ENCODE data around the gene ZNF18. TPM values are rescaled to one million over a fixed set of nuclear protein-coding genes. Genes with fewer than 3 reads are reported as not detected.

The ZNF18 gene
- total and polyA plus RNA-seq, 2 experiments from 2014 or later, result 5.9 to 9.8 TPM

DNA sequence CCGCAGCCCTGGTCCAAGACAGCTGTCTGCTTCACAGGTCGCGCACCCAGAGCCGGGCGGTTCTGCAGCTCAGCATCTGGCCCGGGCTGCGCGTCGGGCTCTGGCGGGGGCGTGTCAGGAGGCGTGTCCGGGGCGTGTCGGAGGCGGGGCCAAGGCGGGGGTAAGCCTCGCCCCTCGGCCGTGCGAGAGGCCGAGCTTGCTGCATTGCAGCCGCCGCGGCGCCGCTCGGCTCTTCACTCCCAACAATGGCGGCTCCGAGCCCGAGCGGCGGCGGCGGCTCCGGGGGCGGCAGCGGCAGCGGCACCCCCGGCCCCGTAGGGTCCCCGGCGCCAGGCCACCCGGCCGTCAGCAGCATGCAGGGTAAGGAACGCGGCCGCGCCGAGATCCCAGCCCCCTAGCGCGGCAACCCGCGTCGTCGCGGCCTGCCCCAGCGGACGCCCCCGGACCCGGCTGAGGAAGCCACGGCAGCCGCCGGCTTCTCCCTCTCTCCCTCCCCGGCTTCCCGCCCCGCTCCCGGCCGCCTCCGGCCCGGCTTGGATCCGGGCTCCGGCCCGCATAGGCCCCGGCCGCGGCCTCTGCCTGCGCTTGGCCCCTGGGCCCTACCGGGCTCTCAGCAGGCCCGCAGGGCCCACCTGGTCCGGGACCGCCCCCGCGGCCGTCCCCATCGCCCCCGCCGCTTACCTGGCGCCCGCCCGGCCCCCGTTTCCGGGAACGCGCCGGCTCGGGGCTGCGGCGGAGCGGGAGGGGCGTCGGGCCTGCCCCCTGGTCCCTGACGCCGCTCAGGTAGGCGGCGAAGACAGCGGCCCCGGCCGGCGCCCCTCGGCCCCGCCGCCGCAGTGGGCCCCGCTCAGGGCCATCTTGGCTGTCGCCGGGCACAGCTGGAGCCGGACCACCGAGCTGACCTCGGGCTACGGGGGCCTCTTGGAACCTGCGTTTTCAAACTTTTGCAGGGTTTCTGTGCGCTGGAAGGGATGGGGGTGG, 23.7 kb upstream of the ZNF18 start, which contains the start of gene MAP2K4:
Gene MAP2K4, plus strand, starts transcription at position 236 of the 981 bp plus-strand sequence. Its CDS starts 10 bp downstream, at position 246.
- no peaks in the 10 kb centered on the region; the same call in 1 of the 2 replicates for H3F3A ChIP-seq (replicated peaks; ENCODE audit: low read depth)
- DNase-seq (ENCODE audit: low spot score) (peak; percentile 94), ATAC-seq (peak; percentile 95)
- H3K4me1 ChIP-seq (ENCODE audit: insufficient read depth), result peaks cover 47% of the 10 kb centered on the region
- H2AFZ ChIP-seq, result peak within 1 kb of the TSS; percentile 94
- peaks cover 33% of the 10 kb centered on the region for H4K20me1 ChIP-seq (replicated peaks; ENCODE audit: insufficient read depth)
- H3K27ac Mint-ChIP-seq, result no peak within 1 kb of the TSS
- H3K79me2 ChIP-seq (replicated peaks; ENCODE audit: insufficient read depth), result peaks cover 46% of the 10 kb centered on the region
- H3K4me3 ChIP-seq, result peak within 1 kb of the TSS; percentile 85
- H3K4me3 Mint-ChIP-seq, result peak within 1 kb of the TSS; percentile 81
- TF ChIP-seq POLR2AphosphoS5 (IDR thresholded peaks at IDR 0.05; ENCODE audit: low read depth), result peak; percentile 76
- no peak for TF ChIP-seq EZH2phosphoT487 (IDR thresholded peaks at IDR 0.05; ENCODE audit: unreplicated experiment)
- peak; percentile 42; the same call in 1 of the 2 replicates for TF ChIP-seq CREB1 (CRISPR knock-in tag; IDR thresholded peaks at IDR 0.05; ENCODE audit: low read depth)
- H3K4me1 Mint-ChIP-seq, result peaks cover 33% of the 10 kb centered on the region
- H3K27me3 Mint-ChIP-seq (ENCODE audit: insufficient read depth, low read depth, poor library complexity), result no peaks in the 10 kb centered on the region
- peaks cover 7% of the 10 kb centered on the region for H3K27me3 ChIP-seq (ENCODE audit: insufficient read depth)
- peak within 1 kb of the TSS; percentile 98 for H3K4me2 ChIP-seq
- no peaks in the 10 kb centered on the region for H3K36me3 ChIP-seq (ENCODE audit: insufficient read depth)
- no peaks in the 10 kb centered on the region for H3K9me3 Mint-ChIP-seq
- no peaks in the 10 kb centered on the region; the same call in 2 of the 3 replicates for H3K36me3 Mint-ChIP-seq (ENCODE audit: low read depth)
- H3K27ac ChIP-seq (ENCODE audit: low read depth), result peak within 1 kb of the TSS; percentile 74
- no peaks in the 10 kb centered on the region for H3K9me2 ChIP-seq (ENCODE audit: insufficient read depth)

DNA sequence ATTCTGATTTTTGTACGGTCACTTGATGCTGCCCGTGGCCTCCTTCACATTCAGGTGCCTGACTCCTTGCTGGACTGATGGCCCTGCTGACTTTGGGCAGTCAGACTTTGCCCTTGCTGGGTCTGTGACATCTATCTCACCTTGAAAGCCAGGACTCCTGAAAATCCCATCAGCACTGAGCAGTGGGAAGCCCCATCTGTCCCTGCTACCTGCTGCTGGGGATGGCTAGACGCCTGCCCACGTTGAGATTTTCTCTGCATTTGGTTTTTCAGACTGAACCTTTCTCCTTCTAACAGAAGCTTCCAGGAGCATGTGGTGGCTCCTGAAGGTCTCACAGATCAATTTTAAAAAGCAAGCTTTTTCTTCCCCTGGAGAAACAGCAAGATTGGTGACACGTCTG, 10.2 kb upstream of the ZNF18 start:
- no peak overlapping the region for H3K27ac Mint-ChIP-seq
- H3K9me3 Mint-ChIP-seq, result no peaks in the 10 kb centered on the region
- H3K4me1 Mint-ChIP-seq, result no peaks in the 10 kb centered on the region
- DNase-seq (ENCODE audit: low spot score) (no peak), ATAC-seq (no peak)
- H3K4me2 ChIP-seq, result no peak overlapping the region; the same call in 1 of the 2 replicates
- no peak overlapping the region for H3K4me3 Mint-ChIP-seq
- no peak overlapping the region for H3K4me3 ChIP-seq
- H3K36me3 Mint-ChIP-seq (ENCODE audit: low read depth), result no peaks in the 10 kb centered on the region
- no peaks in the 10 kb centered on the region for H3K36me3 ChIP-seq (ENCODE audit: insufficient read depth)
- no peaks in the 10 kb centered on the region for H3K4me1 ChIP-seq (ENCODE audit: insufficient read depth)
- H3K79me2 ChIP-seq (replicated peaks; ENCODE audit: insufficient read depth), result no peaks in the 10 kb centered on the region
- peak overlapping the region; percentile 30; the same call in 1 of the 2 replicates for H2AFZ ChIP-seq
- H3F3A ChIP-seq (replicated peaks; ENCODE audit: low read depth), result no peaks in the 10 kb centered on the region
- no peaks in the 10 kb centered on the region for H3K9me2 ChIP-seq (ENCODE audit: insufficient read depth)
- no peaks in the 10 kb centered on the region for H3K27me3 Mint-ChIP-seq (ENCODE audit: insufficient read depth, low read depth, poor library complexity)
- no peaks in the 10 kb centered on the region for H4K20me1 ChIP-seq (replicated peaks; ENCODE audit: insufficient read depth)
- H3K27me3 ChIP-seq (ENCODE audit: insufficient read depth), result no peaks in the 10 kb centered on the region
- H3K27ac ChIP-seq (ENCODE audit: low read depth), result no peak overlapping the region
- no peak for TF ChIP-seq EZH2 (IDR thresholded peaks at IDR 0.05; ENCODE audit: low read depth, unreplicated experiment)
- TF ChIP-seq, protein P1, sequence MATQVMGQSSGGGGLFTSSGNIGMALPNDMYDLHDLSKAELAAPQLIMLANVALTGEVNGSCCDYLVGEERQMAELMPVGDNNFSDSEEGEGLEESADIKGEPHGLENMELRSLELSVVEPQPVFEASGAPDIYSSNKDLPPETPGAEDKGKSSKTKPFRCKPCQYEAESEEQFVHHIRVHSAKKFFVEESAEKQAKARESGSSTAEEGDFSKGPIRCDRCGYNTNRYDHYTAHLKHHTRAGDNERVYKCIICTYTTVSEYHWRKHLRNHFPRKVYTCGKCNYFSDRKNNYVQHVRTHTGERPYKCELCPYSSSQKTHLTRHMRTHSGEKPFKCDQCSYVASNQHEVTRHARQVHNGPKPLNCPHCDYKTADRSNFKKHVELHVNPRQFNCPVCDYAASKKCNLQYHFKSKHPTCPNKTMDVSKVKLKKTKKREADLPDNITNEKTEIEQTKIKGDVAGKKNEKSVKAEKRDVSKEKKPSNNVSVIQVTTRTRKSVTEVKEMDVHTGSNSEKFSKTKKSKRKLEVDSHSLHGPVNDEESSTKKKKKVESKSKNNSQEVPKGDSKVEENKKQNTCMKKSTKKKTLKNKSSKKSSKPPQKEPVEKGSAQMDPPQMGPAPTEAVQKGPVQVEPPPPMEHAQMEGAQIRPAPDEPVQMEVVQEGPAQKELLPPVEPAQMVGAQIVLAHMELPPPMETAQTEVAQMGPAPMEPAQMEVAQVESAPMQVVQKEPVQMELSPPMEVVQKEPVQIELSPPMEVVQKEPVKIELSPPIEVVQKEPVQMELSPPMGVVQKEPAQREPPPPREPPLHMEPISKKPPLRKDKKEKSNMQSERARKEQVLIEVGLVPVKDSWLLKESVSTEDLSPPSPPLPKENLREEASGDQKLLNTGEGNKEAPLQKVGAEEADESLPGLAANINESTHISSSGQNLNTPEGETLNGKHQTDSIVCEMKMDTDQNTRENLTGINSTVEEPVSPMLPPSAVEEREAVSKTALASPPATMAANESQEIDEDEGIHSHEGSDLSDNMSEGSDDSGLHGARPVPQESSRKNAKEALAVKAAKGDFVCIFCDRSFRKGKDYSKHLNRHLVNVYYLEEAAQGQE (IDR thresholded peaks at IDR 0.05; ENCODE audit: unreplicated experiment), result no peak
- TF ChIP-seq, protein P2, sequence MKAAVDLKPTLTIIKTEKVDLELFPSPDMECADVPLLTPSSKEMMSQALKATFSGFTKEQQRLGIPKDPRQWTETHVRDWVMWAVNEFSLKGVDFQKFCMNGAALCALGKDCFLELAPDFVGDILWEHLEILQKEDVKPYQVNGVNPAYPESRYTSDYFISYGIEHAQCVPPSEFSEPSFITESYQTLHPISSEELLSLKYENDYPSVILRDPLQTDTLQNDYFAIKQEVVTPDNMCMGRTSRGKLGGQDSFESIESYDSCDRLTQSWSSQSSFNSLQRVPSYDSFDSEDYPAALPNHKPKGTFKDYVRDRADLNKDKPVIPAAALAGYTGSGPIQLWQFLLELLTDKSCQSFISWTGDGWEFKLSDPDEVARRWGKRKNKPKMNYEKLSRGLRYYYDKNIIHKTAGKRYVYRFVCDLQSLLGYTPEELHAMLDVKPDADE (IDR thresholded peaks at IDR 0.05), result no peak
- TF ChIP-seq, protein P3, sequence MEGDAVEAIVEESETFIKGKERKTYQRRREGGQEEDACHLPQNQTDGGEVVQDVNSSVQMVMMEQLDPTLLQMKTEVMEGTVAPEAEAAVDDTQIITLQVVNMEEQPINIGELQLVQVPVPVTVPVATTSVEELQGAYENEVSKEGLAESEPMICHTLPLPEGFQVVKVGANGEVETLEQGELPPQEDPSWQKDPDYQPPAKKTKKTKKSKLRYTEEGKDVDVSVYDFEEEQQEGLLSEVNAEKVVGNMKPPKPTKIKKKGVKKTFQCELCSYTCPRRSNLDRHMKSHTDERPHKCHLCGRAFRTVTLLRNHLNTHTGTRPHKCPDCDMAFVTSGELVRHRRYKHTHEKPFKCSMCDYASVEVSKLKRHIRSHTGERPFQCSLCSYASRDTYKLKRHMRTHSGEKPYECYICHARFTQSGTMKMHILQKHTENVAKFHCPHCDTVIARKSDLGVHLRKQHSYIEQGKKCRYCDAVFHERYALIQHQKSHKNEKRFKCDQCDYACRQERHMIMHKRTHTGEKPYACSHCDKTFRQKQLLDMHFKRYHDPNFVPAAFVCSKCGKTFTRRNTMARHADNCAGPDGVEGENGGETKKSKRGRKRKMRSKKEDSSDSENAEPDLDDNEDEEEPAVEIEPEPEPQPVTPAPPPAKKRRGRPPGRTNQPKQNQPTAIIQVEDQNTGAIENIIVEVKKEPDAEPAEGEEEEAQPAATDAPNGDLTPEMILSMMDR (conservative IDR thresholded peaks at IDR 0.05; ENCODE audit: low read depth in 2 of 2), result no peak
- no peak for TF ChIP-seq JUNB (IDR thresholded peaks at IDR 0.05; ENCODE audit: unreplicated experiment)
- TF ChIP-seq STAT1 (IDR thresholded peaks at IDR 0.05; ENCODE audit: unreplicated experiment), result no peak
- no peak for TF ChIP-seq ZNF114 (CRISPR knock-in tag; IDR thresholded peaks at IDR 0.05)
- no peak for TF ChIP-seq CREB1 (CRISPR knock-in tag; IDR thresholded peaks at IDR 0.05; ENCODE audit: low read depth)
- TF ChIP-seq POLR2AphosphoS5 (IDR thresholded peaks at IDR 0.05; ENCODE audit: low read depth), result no peak

Data from GM23338 (cell line).